Pancreas (tissue), 10 donors: ENCODE data around the gene CTPS2. TPM values are rescaled to one million over a fixed set of nuclear protein-coding genes. Genes with fewer than 3 reads are reported as not detected.

ENCODE experiments used
- ATAC-seq, 4 donors: fragments of 200-7000 bp; cut with Tn5 transposase; one replicate each; pipeline versions ENCODE4 v1.8.0 to v1.9.1; 2020; ENCODE audit warnings: mild to moderate bottlenecking in 4 of 4, moderate library complexity in 4 of 4
- DNase-seq, 6 donors: peaks; one replicate each; pipeline ENCODE4 v3.0.0-alpha.2; 2020
- FAIRE-seq: peaks from 2 replicates; lab custom pipeline; 2012; peaks lifted over from hg19 to GRCh38; lab: Jason Lieb, UNC
- H3K27ac ChIP-seq, 4 donors: fragments of 200-600 bp; sonication (generic); 1 replicate in 3 of 4; 2 replicates in 1 of 4; pipeline versions ENCODE4 v1.5.0 to v1.8.0; 2020
- H3K27me3 ChIP-seq, 4 donors: fragments of 200-600 bp; one replicate each; pipeline ENCODE4 v1.8.0; 2021
- H3K36me3 ChIP-seq, 3 donors: fragments of 200-600 bp; sonication (generic) in 1 of 3; one replicate each; pipeline versions ENCODE4 v1.5.0 to v1.8.0; 2020 to 2021
- H3K4me1 ChIP-seq, 3 donors: fragments of 200-600 bp; one replicate each; pipeline ENCODE4 v1.8.0; 2021
- H3K4me3 ChIP-seq, 4 donors: fragments of 200-600 bp; sonication (generic) in 2 of 4; one replicate each; pipeline versions ENCODE4 v1.5.0 to v1.8.0; 2020 to 2021
- H3K9me3 ChIP-seq, 4 donors: fragments of 200-600 bp; one replicate each; pipeline ENCODE4 v1.8.0; 2021
- WGBS, 2 donors: extraction: QIAGEN DNeasy Blood & Tissue Kit; methylation state at CpG; one replicate each; pipeline ENCODE4 v1.1.7; 2013; 5-methylcytosine and 5-hydroxymethylcytosine counted together
- intact Hi-C, 3 donors: fragments of 100-400 bp; cut with DNase I; formaldehyde crosslinking; loops; one replicate each; pipeline versions ENCODE4 v1.11.1 to v1.14.2; 2022
- polyA plus RNA-seq, 2 donors: library from polyadenylated mRNA; stranded (reverse); fragments of 200-250 nt; gene quantifications; one replicate each; pipeline ENCODE4 v1.2.3, GENCODE V29; 2013
- total RNA-seq, 6 donors: library from RNA; stranded (reverse); fragmentation: NEBNext Ultra II Directional in 4 of 6; extraction: Animal tissue kit (Norgen Biotek cat#: 25700) in 4 of 6; gene quantifications; one replicate each; pipeline versions ENCODE4 v1.2.1 to v1.2.4, GENCODE V29; 2021 to 2023
- TF ChIP-seq, protein P1 (sequence below), 4 donors: fragments of 200-600 bp; sonication (generic) in 3 of 4; IDR thresholded peaks; one replicate each; pipeline versions ENCODE4 v1.5.0 to v1.8.0; 2021; ENCODE audit warnings: antibody characterized with exemption in 4 of 4
- donor health status: healthy with polysubstance abuse.
- donor health status: DM: no; HTN: no; CAD: no; lungs with moderate emphysema.
- donor health status: DM: no; HTN: no; CAD: no.
- donor health status: control.
- donor health status: control.
- donor health status: Bipolar disorder and iron deficiency.
- donor health status: DM: yes; HTN: yes; CAD: no.
- donor health status: DM: no; HTN: no; CAD: no.
- donor health status: DM: no; HTN: no; CAD: no.
- donor health status: DM: yes; HTN: yes; CAD: no.

CTPS2 gene
- total and polyA plus RNA-seq, 8 donors = 5.7 to 13.3 (median 8.8) TPM

DNA sequence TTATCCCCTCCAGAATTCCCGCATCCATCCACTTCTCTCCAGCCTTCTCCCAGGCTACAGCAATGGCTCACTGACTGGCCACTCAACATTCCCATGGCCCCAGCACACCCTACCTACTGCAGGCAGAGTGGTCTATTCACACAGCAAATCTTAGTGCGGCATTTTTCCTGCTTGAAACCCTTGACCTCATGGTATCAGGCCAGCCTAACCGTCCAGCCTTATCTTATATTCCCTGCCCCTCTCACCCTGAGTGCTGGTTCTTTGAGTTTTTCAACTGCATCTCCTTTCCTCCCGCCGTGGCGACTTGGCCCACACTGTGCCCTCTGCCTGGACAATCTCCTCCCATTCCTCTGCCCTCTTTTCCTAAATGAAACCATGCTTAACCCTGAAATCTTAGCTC is 72.5 kb downstream of the CTPS2 start:
- H3K4me3 ChIP-seq = no peak overlapping the region
- intact Hi-C loops = no loop called here
- no peak overlapping the region for H3K27ac ChIP-seq
- no peak for ATAC-seq
- TF ChIP-seq, protein P1, sequence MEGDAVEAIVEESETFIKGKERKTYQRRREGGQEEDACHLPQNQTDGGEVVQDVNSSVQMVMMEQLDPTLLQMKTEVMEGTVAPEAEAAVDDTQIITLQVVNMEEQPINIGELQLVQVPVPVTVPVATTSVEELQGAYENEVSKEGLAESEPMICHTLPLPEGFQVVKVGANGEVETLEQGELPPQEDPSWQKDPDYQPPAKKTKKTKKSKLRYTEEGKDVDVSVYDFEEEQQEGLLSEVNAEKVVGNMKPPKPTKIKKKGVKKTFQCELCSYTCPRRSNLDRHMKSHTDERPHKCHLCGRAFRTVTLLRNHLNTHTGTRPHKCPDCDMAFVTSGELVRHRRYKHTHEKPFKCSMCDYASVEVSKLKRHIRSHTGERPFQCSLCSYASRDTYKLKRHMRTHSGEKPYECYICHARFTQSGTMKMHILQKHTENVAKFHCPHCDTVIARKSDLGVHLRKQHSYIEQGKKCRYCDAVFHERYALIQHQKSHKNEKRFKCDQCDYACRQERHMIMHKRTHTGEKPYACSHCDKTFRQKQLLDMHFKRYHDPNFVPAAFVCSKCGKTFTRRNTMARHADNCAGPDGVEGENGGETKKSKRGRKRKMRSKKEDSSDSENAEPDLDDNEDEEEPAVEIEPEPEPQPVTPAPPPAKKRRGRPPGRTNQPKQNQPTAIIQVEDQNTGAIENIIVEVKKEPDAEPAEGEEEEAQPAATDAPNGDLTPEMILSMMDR (IDR thresholded peaks at IDR 0.05) = no peak
- H3K9me3 ChIP-seq = no peaks in the 10 kb centered on the region
- no peaks in the 10 kb centered on the region for H3K36me3 ChIP-seq
- 86 to 88% methylated on average over 6 of the region's 6 CpGs for WGBS, 2 donors
- H3K27me3 ChIP-seq = peaks cover 0 to 4% (median 0%) of the 10 kb centered on the region in 4 donors
- FAIRE-seq = no peak
- DNase-seq = no peak
- no peaks in the 10 kb centered on the region for H3K4me1 ChIP-seq

DNA sequence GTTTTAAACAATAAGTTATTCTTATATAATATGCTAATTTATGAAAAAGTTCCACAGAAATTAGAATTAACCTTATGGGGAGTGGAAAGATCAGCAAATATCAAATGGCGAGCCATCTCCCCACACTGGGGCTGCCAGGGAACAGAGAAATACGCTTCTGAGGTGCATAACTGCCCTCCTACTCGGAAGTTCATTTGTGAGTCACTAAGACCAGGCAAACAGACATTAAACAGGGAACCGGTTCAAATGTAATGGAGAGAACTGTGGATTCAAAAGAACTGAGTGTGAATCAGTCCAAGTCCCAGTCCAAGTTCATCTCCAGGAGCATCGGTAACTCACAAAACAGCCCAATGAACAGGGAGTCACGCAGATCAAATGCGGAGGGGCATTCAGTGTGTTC is 73.9 kb downstream of the CTPS2 start:
- no peak for FAIRE-seq
- intact Hi-C loops = no loop called here
- DNase-seq = no peak
- H3K4me1 ChIP-seq = no peaks in the 10 kb centered on the region
- peaks cover 0 to 7% (median 0%) of the 10 kb centered on the region in 4 donors for H3K27me3 ChIP-seq
- H3K36me3 ChIP-seq = no peaks in the 10 kb centered on the region
- no peak for ATAC-seq
- H3K27ac ChIP-seq = no peak overlapping the region
- 96% methylated on average over 7 of the region's 7 CpGs for WGBS, 2 donors
- TF ChIP-seq, protein P1 (IDR thresholded peaks at IDR 0.05) = no peak
- no peaks in the 10 kb centered on the region for H3K9me3 ChIP-seq
- no peak overlapping the region for H3K4me3 ChIP-seq

DNA sequence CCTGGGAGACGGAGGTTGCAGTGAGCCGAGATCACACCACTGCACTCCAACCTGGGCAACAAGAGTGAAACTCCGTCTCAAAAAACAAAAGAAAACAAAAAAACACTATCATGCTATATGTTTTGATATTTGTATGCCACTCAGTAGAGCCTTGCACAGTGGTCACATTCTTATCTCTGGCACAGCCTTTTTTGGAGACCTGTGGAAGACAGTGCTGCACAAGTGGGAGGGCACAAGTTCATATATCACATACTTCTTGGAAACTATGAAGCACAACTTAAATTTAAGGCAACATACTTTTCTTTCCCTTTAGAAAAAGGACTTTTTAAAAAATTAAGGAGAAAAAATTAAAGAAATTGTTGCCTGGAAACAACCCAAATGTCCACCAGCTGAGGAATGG is 76.9 kb downstream of the CTPS2 start:
- no peak overlapping the region for H3K27ac ChIP-seq
- TF ChIP-seq, protein P1 (IDR thresholded peaks at IDR 0.05) = no peak
- ATAC-seq (no peak), FAIRE-seq (no peak), DNase-seq (no peak)
- no peaks in the 10 kb centered on the region for H3K36me3 ChIP-seq
- H3K27me3 ChIP-seq = peaks cover 0 to 7% (median 0%) of the 10 kb centered on the region in 4 donors
- 97 to 100% methylated on average over 3 of the region's 3 CpGs for WGBS, 2 donors
- no peak overlapping the region for H3K4me3 ChIP-seq
- intact Hi-C loops = no loop called here
- H3K9me3 ChIP-seq = no peaks in the 10 kb centered on the region
- no peaks in the 10 kb centered on the region for H3K4me1 ChIP-seq

DNA sequence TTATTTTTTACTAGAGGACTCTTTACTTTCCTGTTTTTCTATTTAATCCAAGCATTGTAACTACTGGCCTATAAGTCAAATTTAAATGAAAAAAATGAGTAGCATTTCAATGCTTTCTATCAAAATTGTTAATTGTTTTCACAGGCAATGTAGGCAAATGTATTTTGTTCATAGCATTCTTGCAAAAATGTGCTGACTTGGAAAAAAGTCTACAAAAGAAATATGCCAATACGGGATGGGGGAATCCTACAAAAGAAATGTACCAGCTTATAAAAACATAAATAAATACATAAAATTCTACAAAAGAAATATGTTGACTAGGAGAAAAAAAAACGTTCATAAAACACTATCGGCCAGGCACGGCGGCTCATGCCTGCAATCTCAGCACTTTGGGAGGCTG is 77.4 kb downstream of the CTPS2 start:
- Histone ChIP-seq H3K27ac (no peak overlapping the region), H3K4me1 (no peaks in the 10 kb centered on the region), H3K4me3 (no peak overlapping the region), H3K36me3 (no peaks in the 10 kb centered on the region), H3K27me3 (peaks cover 0 to 7% (median 0%) of the 10 kb centered on the region in 4 donors), H3K9me3 (no peaks in the 10 kb centered on the region)
- FAIRE-seq (no peak), DNase-seq (no peak), ATAC-seq (no peak)
- WGBS, 2 donors = 86 to 91% methylated on average over 5 of the region's 5 CpGs
- TF ChIP-seq, protein P1 (IDR thresholded peaks at IDR 0.05) = no peak
- intact Hi-C loops = no loop called here

DNA sequence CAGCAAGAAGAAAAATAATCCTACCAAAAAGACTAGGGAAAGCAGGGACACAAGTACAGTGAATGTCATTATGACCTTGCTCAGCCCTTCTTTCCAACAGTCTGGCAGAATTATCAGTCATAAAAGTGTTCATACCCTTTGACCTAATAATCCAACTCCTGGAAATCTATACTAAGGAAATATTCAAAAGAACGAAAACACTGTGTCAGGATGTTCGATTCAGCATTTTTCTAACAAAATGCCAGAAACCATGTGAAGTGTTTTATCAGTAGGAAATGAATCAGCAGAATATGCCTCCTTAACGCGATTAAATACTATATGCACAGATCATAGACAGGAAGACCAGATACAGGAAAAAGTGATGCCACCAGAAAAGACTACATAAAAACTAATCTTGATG is 78.7 kb downstream of the CTPS2 start:
- TF ChIP-seq, protein P1 (IDR thresholded peaks at IDR 0.05) = no peak
- H3K27me3 ChIP-seq = peaks cover 0 to 7% (median 0%) of the 10 kb centered on the region in 4 donors
- H3K27ac ChIP-seq = no peak overlapping the region
- 27 to 53% methylated on average over 4 of the region's 4 CpGs for WGBS, 2 donors
- no peaks in the 10 kb centered on the region for H3K9me3 ChIP-seq
- no peak for ATAC-seq
- intact Hi-C loops = no loop called here
- FAIRE-seq = peak; percentile 20
- H3K4me3 ChIP-seq = no peak overlapping the region
- no peak for DNase-seq
- no peaks in the 10 kb centered on the region for H3K36me3 ChIP-seq
- H3K4me1 ChIP-seq = no peaks in the 10 kb centered on the region
